GM21737 (cell line): ENCODE measurements around the gene GP9.
"Not testable (repeated sequence)": the region's sequence is repeated elsewhere in the genome, so short reads cannot be mapped to it uniquely, and the experiment has no call there.

ENCODE experiments used
- ATAC-seq: cut with Tn5 transposase; IDR thresholded peaks from one replicate; pipeline ENCODE4 v1.9.1; 2021; ENCODE audit warnings: mild to moderate bottlenecking, moderate library complexity; ENCODE audit not compliant: unreplicated experiment

The GP9 gene

DNA sequence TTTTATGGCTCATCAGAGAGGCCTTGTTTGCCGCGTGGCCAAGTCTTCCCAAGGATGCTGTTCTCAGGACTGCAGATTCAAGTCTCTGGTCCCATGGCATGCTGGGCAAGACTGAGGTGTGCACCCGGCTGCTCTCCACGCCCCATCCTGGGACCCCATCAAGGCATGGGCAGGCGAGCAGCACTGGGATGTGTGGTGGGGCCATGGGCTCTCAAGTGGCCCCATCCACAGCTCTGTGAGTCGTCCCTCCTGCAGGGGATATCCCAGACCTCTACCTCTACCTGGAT is 13.1 kb upstream of the GP9 start:
- ATAC-seq = no peak

DNA sequence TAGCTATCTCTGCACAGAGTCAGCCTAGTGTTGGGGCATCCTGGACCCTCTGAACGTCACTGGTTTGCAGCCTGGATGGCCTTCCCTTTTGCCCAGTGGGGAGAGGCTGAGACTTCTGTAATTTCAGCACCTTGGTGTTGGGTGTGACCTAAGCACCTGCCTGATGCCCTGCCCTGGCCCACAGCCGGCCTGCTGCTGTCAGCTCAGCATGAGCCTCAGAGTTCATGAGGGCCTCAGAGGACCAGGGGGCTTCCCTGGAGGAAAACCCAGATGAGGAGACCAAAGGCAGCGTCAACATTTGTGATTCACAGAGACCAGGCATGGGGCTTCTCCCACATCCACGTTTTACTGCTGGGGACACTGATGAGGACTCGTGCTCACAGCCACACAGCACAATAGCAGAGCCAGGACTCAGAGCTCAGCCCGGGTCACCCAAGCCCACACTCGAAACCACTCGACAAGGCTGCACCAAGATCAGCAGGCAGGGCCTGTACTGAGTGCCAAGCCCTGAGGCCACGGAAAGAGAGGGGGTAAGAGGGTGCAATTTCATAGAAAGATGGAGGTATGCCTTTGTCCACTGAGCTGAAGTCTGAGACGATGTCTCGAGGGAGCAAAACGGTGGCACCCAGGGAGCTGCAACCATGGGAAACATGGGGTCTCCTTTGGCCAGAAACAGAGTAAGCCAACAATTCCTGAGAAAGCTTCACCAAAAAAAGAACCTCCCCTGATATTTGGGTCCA is 9.9 kb upstream of the GP9 start:
- ATAC-seq = no peak

DNA sequence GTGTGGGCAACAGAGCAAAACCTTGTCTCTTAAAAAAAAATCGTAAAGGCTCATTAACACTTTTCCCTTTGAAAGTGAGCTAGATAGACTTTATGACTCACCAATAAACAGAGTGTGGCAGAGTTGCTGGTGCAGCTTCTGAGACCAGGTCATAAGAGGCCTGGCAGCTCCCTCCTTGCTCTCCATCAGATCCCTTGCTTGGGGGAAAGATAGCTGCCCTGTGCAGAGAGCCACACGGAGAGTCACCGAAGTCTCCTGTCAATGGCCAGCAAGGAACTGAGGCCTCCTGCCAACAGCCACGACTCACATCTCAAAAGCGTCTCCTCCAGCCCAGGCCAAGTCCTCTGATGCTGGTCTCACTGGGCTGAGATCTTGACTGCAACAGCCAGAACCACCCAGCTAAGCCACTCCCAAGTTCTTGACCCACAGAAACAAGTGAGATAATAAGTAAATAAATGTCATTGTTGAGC is 8.7 kb upstream of the GP9 start:
- no peak for ATAC-seq

DNA sequence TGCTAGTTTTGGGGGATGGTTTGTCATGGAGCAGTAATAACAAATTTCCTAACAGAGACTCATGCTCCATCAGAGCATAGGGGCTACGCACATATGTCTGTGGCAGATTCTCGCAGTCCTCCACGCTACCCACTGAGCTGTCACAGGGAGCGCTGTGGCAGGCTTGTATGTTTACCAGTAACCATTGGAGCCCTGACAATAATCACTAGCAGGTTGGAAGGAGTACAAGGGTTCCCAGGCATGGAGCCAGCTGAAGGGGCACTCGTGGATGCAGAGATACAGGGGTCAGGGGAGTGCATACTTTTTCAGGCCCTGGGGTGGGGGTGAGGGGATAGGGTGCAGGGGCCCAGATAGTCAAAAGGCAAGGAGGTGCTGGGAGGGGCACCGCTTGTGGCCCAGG is 7.9 kb upstream of the GP9 start:
- ATAC-seq = no peak

DNA sequence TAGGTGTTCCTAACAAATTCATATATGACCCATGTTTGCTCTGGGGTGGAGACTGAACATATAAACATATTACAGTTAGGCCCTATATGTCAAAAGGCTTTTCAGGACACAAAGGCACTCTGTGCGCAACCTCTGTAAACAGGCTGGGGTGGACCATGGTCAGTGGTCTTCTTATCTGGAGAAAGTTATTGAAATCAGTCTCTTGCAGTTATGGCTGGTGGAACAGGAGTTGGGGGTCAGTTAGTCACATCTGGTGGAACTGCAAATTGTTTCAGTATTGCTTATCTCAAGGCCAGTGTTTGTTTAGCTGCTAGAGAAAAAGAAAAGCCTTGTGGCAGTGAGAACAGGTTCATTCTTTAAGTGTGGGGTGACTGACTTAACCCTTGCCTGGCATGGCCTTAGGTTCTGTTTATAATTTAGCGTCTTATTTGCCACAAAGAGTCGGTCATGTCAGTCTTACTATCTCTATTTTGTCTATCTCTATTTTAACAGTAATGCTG is 5.9 kb upstream of the GP9 start:
- ATAC-seq = no peak

DNA sequence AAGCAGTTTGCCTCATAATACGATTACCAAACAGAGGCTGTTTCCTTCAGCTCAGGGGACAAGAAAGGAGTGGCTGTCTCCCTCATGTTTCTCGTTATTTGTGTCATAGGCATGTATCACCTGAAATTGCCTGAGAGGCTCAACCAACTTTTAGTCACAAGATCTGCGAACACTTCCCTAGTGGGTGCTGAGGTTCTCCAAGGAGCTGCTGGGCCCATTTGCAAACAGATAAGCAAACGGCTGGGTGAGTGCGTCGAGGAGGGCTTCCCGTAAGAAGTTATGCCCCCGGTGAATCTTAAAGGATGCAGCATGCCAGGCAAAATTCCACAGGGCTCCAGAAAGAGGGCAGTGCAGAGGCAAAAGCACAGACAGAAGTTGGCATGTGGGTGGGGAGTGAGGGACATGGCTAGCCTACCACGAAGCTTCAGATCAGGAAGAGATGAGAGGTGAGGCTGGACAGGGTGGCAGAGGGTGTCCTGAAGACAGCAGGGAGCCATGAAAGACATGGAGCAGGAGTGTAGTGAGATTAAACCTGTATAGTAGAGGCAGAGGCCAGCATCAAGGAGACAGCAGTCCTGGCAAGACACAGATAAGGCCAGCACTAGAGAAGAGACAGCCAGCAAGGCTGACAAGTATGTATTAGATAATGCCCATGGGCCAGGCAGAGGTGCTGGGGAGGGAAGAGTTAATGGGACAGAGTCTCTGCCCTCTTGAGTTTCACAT is 4.0 kb upstream of the GP9 start:
- ATAC-seq = no peak

DNA sequence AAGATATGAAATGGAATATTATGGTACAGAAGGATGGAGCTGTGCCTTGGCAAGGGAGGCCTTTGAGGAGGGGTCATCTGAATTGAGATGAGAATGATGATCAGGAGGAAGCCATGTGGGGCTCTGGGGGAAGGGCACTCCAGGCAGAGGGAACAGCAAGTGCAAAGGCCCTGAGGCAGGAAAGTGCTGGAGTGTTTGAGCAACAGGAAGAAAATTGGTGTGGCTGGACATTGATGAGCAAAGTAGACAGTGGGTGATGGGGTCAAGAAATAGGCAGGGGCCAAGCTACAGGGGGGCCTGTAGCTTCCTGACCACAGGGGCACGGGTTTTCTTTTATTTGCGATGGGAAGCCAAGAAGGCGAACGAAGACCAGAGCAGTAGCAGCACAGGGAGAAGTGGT is 3.3 kb upstream of the GP9 start:
- no peak for ATAC-seq

DNA sequence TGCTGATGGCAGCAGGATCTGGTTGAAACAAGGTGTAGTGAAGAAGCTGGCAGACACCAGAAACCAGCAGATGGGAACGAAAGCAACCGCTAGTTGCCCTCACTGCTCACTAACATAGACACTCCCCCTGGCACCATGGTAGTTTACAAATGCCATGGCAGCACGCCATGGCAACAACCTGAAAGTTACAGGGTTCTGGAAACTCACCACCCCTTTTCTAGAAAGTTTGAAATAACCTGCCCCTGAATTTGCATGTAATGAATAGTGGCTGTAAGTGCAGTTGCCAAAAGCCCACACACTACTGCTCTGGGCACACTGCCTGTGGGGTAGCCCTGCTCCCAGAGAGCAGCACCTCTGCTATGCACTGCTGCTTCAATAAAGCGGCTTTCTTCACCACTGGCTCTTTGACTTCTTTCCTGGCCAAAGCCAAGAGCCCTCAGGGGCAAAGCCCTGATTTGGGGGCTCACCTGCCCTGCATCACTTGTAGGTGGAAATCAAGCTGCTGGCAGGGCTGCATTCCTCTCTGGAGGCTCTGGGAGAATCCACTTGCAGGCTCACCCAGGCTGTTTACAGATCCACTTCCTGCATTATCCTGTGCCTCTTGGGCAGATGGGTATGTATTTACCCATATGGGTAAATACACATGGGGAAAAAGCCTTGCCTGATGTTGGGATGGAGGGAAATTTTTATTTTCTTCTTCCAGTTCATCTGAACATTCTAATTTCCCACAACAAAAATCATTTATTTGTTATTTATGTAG is 2.0 kb upstream of the GP9 start:
- ATAC-seq = no peak

DNA sequence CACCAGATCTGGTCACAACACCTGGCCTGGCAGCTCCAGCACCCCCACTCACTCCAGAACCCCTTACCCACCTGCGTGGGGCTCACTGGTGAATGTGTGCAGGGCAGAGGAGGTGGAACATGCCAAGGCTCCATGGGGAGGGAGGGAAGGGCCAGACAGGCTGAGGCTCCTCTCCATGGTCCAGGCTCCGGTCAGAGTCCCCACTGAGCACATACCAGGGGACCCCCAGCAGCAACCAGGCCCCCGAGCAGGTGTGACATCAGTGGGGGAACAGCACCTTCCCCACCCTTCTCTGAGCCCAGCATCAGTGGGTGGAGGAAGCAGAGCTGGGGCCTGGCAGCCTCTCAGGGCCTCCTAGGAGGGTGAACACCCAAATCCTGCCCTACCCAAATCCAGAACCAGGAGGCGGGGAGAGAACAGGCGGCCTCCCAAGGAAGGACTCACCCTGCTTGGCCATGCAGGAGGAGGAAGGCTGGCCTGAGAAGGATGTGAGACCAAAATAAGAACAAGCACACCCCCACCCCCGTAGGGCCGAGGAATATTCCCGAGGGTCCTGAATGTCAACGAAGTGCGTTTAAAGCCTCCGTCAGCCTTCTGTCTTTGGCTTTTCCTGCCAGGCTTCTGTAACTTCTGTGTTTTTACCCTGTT is 1.1 kb upstream of the GP9 start:
- ATAC-seq = no peak

DNA sequence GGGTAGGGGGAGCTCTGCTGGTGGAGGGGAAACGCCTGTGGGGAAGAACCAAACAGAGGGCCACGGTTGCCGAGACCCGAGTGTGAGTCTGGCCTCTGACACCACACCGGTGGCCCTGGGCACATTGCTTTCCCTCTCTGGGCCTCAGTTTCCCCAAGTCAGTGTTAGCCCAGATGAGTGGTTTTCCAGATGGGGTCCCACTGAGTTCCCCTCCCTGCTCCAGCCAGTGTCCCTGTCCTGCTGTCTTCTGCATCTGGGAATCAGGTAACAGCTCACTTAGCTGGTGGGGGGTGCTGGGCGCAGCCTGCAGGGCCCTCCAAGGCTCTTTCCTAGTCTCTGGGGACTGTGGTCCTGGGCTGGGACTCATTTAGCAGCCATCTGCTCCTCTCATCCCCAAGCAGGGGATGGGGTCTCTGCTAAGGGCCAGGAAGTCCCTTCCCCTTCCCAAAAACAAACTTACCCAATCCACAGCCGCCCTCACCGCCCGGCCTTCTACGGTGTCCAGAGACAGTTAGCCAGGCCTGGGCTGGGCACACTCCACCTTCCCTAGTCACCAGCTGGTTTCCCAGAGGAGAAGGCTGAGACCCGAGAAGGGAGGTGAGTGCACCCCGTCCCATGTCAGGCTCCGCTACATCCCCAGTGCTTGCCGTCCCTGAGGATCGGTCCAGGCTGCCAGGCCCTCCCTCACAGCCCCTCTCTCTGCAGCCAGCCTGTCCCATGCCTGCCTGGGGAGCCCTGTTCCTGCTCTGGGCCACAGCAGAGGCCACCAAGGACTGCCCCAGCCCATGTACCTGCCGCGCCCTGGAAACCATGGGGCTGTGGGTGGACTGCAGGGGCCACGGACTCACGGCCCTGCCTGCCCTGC is 676 bp downstream of the GP9 start:
- no peak for ATAC-seq

DNA sequence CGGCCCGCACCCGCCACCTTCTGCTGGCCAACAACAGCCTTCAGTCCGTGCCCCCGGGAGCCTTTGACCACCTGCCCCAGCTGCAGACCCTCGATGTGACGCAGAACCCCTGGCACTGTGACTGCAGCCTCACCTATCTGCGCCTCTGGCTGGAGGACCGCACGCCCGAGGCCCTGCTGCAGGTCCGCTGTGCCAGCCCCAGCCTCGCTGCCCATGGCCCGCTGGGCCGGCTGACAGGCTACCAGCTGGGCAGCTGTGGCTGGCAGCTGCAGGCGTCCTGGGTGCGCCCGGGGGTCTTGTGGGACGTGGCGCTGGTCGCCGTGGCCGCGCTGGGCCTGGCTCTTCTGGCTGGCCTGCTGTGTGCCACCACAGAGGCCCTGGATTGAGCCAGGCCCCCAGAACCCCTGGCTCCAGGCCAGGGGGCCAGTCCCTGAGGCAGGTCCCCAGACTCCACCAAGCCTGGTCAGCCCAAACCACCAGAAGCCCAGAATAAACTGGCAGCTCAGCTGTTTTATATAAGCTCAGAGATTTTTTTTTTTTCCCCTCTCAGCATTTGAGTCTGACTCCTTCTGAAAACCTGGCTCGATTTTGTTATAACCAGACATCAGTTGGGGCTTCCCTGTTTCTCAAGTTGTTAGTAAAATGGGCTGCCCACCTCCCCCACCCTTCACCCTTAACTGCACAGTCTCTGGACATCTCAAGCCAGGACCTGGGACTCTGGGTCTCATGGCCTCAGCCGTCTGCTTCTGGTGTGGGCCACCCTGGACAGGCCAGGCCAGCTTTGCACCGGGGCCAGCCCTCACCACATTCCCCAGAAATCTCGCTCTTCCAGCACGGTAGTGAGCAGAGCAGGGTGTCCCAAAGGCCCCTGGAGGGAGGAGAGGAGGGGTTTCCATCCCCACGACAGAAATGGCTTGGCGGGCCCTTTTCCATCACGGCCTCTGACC is 1.6 kb downstream of the GP9 start:
- ATAC-seq = no peak

DNA sequence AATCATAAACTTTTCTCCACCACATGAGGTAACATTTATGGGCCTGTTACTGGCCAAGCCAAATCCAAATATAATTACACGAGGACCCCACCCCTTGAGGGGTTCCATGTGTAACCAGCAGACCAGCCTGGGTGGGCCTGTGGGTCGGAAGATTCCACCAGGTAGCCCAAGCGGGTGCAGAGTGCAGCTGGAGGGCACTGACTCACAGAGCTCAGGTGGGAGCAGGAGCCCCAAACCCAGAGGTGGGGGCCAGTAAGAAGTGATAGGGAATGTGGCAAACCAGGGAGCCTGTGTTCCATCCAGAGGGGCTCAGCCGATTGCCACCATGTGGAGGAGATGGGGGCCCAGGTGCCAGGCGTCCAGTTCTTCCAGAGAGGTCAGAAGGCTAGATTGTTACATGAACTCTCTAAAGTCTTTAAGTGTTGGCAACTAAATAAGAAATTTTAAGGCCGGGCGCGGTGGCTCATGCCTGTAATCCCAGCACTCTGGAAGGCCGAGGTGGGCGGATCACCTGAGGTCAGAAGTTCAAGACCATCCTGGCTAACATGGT is 2.6 kb downstream of the GP9 start:
- no peak for ATAC-seq

DNA sequence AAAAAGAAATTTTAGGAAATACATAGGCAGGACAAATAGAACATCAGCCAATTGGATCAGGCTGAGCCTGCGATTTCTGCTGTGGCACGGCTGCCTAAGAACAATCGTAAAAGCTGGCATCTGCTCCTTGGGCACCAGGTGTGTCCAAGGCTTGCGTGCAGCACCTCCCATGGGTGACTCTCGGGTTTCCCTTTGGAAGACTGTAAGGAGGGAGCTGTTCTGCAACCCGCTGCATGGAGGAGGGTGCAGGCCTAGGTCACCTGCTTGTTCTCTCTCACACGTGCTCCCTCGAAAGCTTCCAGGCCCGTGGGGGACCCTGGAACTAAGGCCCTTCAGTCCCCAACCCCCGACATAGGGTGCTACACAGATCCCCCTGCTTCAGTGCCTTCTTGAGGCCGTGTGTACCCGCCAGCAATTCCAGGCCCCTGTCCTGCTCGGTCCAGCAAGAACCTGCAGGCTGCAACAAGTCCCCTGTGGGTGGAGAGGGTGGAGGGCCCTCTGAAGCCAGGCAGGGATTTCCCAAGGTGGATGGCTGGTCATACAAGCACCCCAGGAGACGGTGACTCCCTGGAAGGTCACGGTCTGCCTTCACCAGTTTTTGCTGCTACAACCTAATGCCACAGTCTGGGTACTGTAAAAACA is 3.4 kb downstream of the GP9 start:
- ATAC-seq = no peak

DNA sequence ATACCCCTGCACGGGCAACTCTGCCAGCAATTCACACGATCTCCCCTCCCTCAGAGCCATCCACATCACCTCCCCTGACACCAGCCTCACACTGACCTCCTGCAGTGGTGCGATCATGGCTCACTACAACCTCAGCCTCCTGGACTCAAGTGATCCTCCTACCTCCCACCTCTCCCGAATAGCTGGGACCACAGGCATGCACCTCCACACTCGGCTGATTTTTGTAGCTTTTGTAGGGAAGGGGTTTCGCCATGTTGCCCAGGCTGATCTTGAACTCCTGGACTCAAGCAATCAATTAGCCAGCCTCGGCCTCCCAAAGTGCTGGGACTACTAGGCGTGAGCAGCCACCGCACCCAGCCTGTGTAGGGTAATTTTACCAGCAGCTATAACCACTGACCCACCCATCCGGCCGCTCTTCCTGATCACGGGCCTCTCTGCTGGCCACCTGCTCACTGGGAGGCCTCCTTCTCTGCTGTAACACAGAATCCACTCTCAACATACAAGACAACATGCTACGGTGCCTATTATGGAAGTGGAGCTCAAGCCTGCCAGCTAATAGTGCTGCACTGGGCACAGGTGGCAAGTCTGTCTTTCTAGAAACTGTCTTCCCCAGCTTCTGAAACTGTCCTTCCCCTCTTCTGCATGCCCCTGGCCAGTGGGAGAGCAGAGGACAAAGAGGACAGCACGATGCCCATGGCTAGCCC is 4.6 kb downstream of the GP9 start:
- no peak for ATAC-seq

DNA sequence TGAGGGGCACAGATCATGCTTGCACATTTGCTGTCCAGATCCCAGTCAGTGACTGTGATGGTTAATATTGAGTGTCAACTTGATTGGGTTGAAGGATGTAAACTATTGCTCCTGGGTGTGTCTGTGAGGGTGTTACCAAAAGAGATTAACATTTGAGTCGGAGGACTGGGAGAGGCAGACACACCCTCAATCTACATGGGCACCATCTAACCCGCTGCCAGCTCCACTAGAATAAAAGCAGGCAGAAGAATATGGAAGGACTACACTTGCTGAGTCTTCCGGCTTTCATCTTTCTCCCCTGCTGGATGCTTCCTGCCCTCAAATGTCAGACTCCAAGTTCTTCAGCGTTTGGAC is 5.1 kb downstream of the GP9 start:
- ATAC-seq = no peak

DNA sequence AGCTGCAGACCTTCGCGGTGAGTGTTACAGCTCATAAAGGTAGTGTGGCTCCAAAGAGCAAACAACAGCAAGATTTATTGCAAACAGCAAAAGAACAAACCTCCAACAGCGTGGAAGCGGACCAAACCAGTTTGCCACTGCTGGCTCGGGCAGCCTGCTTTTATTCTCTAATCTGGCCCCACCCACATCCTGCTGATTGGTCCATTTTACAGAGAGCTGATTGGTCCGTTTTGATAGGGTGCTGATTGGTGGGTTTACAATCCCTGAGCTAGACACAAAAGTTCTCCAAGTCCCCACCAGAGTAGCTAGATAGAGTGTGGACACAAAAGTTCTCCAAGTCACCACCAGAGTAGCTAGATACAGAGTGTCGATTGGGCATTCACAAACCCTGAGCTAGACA is 7.1 kb downstream of the GP9 start:
- ATAC-seq = not testable (repeated sequence)

DNA sequence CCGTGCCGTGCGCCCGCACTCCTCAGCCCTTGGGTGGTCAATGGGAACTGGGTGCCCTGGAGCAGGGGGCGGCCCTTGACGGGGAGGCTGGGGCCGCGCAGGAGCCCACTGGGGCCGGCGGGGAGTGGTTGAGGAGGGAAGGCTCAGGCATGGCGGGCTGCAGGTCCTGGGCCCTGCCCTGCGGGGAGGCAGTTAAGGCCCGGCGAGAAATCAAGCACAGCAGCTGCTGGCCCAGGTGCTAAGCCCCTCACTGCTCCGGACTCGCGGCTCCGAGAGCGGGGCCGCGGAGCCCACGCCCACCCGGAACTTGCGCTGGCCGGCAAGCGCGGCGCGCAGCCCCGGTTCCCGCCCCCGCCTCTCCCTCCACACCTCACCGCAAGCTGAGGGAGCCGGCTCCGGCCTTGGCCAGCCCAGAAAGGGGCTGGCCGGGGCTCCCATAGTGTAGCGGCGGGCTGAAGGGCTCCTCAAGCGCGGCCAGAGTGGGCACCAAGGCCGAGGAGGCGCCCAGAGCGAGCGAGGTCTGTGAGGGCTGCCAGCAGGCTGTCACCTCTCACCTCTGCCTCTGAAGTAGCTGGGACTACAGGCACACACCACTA is 7.8 kb downstream of the GP9 start:
- ATAC-seq = no peak
